PFSK-1 (cell line): ENCODE data around the gene SYNE4.

Experiments
- FOXP2 ChIP-seq: optimal IDR thresholded peaks from 2 replicates; pipeline ENCODE3; 2011; ENCODE audit warnings: borderline replicate concordance, control low read depth, inconsistent platforms; ENCODE audit not compliant: insufficient read depth; ENCODE audit errors: extremely low read length, extremely low read depth
- POLR2AphosphoS5 ChIP-seq: IDR thresholded peaks from 2 replicates; pipeline ENCODE4 v1.6.1; 2012; ENCODE audit warnings: low read depth, mild to moderate bottlenecking, control low read depth, low read length, moderate library complexity
- SIN3A ChIP-seq: IDR thresholded peaks from 2 replicates; pipeline ENCODE4 v1.6.1; 2012; ENCODE audit warnings: mild to moderate bottlenecking, low read length, moderate library complexity, borderline replicate concordance; ENCODE audit not compliant: insufficient read depth
- TAF1 ChIP-seq: IDR thresholded peaks from 2 replicates; pipeline ENCODE4 v1.6.1; 2012; ENCODE audit warnings: low read length, control low read depth, borderline replicate concordance; ENCODE audit not compliant: insufficient read depth
- TF ChIP-seq, protein P1 (sequence below), 2 experiments: IDR thresholded peaks; 2 replicates each; pipeline versions ENCODE4 v1.6.1 to v1.8.0; 2011 to 2012; ENCODE audit warnings: low read depth in 2 of 2, low read length in 2 of 2, control low read depth in 1 of 2, inconsistent platforms in 1 of 2, mild to moderate bottlenecking in 1 of 2, moderate library complexity in 1 of 2; ENCODE audit not compliant: insufficient read depth in 1 of 2

The SYNE4 gene

DNA sequence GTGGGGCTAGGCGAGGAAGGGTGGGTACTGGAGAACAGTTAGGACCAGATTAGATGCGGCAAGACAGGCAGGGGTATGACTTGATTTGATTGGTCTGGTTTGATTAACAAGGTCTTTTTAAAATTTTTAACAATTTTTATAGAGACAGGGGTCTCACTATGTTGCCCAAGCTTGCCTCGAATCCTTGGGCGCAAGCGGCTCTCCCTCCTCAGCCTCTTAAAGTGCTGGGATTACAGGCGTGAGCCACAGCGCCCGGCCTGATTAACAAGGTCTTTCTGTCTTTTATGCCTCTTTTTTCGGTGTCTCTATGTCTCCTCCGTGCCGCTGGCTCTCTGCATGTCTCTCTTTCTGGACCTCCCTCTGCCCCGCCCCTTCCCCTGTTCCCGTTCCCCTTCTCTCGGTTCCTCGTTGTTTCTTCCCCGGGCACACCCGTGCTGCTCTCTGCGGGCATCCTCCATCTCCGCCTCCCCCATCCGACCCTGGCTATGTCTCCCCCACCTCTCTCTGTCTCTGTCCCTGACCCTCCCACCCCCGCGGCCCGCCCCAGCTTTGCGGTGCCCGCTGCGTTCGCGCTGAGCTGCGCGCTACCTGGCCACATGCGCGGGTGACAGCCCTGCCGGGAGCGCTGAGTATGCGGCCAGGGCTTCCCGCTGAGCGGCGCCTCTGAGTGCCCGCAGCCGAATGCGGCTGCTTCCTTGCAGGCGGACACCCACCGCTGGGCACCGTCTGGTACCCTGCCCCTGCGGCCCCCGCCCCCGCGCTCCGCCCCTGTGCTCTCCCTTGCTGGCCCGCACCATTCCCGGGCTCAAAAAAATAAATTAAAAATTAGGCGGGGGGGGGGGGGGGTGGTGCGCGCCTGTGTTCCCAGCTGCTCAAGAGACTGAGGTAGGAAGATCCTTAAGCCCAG is 21.7 kb downstream of the SYNE4 start:
- TF ChIP-seq, protein P1, sequence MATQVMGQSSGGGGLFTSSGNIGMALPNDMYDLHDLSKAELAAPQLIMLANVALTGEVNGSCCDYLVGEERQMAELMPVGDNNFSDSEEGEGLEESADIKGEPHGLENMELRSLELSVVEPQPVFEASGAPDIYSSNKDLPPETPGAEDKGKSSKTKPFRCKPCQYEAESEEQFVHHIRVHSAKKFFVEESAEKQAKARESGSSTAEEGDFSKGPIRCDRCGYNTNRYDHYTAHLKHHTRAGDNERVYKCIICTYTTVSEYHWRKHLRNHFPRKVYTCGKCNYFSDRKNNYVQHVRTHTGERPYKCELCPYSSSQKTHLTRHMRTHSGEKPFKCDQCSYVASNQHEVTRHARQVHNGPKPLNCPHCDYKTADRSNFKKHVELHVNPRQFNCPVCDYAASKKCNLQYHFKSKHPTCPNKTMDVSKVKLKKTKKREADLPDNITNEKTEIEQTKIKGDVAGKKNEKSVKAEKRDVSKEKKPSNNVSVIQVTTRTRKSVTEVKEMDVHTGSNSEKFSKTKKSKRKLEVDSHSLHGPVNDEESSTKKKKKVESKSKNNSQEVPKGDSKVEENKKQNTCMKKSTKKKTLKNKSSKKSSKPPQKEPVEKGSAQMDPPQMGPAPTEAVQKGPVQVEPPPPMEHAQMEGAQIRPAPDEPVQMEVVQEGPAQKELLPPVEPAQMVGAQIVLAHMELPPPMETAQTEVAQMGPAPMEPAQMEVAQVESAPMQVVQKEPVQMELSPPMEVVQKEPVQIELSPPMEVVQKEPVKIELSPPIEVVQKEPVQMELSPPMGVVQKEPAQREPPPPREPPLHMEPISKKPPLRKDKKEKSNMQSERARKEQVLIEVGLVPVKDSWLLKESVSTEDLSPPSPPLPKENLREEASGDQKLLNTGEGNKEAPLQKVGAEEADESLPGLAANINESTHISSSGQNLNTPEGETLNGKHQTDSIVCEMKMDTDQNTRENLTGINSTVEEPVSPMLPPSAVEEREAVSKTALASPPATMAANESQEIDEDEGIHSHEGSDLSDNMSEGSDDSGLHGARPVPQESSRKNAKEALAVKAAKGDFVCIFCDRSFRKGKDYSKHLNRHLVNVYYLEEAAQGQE (IDR thresholded peaks at IDR 0.05; ENCODE audit: insufficient read depth in 1 of 2, low read depth in 2 of 2, low read length in 2 of 2) = no peak
- TF ChIP-seq TAF1 (no peak), POLR2AphosphoS5 (no peak), FOXP2 (no peak), SIN3A (no peak)

DNA sequence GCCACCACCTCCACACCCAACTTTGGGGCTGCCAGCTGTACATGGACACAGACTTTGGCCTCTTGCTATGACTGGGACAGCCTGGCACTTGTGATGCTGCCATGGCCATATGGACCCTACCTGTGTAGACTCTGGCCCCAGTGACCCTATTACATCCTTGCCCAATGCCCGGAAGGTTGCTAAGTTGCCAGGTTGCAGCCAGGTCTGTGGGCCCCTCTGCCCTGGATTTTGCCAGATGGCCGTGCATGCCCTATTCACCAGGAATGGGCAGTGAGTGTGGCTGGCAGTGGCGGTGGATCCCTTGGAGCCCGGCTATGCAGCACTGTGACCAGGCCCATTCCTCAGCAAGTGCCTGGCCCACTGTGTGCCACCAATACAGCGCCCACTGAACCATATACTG is 22.5 kb downstream of the SYNE4 start:
- TF ChIP-seq SIN3A (no peak), POLR2AphosphoS5 (no peak), TAF1 (no peak), FOXP2 (no peak)
- TF ChIP-seq, protein P1 (IDR thresholded peaks at IDR 0.05; ENCODE audit: insufficient read depth in 1 of 2, low read depth in 2 of 2, low read length in 2 of 2) = no peak

DNA sequence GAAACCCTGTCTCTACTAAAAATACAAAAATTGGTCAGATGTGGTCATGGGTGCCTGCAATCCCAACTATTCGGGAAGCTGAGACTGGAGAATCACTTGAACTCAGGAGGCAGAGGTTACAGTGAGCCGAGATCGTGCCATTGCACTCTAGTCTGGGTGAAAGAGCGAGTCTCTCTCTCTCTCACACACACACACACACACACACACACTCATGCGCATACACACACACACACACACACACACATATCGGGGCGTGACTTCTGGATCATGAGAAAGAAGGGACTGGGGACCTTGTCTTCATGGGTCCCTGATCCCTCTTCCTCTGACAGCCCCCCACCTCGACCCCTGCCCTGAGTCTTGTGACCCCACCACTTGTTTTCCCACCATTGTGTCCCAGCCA is 25.4 kb downstream of the SYNE4 start:
- TF ChIP-seq, protein P1 (IDR thresholded peaks at IDR 0.05; ENCODE audit: insufficient read depth in 1 of 2, low read depth in 2 of 2, low read length in 2 of 2) = no peak
- TF ChIP-seq TAF1 (no peak), FOXP2 (no peak), POLR2AphosphoS5 (no peak), SIN3A (no peak)

- TF ChIP-seq SIN3A = no peak
- no peak for TF ChIP-seq POLR2AphosphoS5
- no peak for TF ChIP-seq TAF1
- no peak for TF ChIP-seq FOXP2
- TF ChIP-seq, protein P1 (IDR thresholded peaks at IDR 0.05; ENCODE audit: insufficient read depth in 1 of 2, low read depth in 2 of 2, low read length in 2 of 2) = no peak
These were observed 29.7 kb downstream of the SYNE4 start for GRCh38 chr19:35978832-35979365.

- no peak for TF ChIP-seq SIN3A
- no peak for TF ChIP-seq FOXP2
- TF ChIP-seq POLR2AphosphoS5 = no peak
- TF ChIP-seq TAF1 = no peak
- TF ChIP-seq, protein P1 (IDR thresholded peaks at IDR 0.05; ENCODE audit: insufficient read depth in 1 of 2, low read depth in 2 of 2, low read length in 2 of 2) = no peak
These were observed 30.3 kb downstream of the SYNE4 start for GRCh38 chr19:35978271-35978670.
